ENCODE results near the gene DPEP2NB. TPM values are rescaled to one million over a fixed set of nuclear protein-coding genes. Genes with fewer than 3 reads are reported as not detected.

Gene DPEP2NB
- total RNA-seq, 1 donor from 2014 or later: not detected

GRCh38 chr16:68055395-68055794 lies 39.7 kb upstream of the DPEP2NB start:
- Mint-ChIP-seq H3K27me3 (ENCODE audit: unreplicated experiment) (no peaks in the 10 kb centered on the region), H3K4me3 (ENCODE audit: unreplicated experiment) (no peak overlapping the region), H3K4me1 (ENCODE audit: unreplicated experiment) (no peaks in the 10 kb centered on the region), H3K27ac (ENCODE audit: unreplicated experiment) (no peak overlapping the region), H3K9me3 (ENCODE audit: unreplicated experiment) (no peaks in the 10 kb centered on the region), H3K36me3 (ENCODE audit: unreplicated experiment) (peaks cover 16% of the 10 kb centered on the region)
- DNase-seq (ENCODE audit: extremely low spot score, unreplicated experiment): no peak
- no peak for TF ChIP-seq CTCF (IDR thresholded peaks at IDR 0.05)

GRCh38 chr16:68049449-68049848 lies 33.7 kb upstream of the DPEP2NB start:
- no peaks in the 10 kb centered on the region for H3K27me3 Mint-ChIP-seq (ENCODE audit: unreplicated experiment)
- no peaks in the 10 kb centered on the region for H3K9me3 Mint-ChIP-seq (ENCODE audit: unreplicated experiment)
- no peaks in the 10 kb centered on the region for H3K4me1 Mint-ChIP-seq (ENCODE audit: unreplicated experiment)
- H3K4me3 Mint-ChIP-seq (ENCODE audit: unreplicated experiment): no peak overlapping the region
- no peak overlapping the region for H3K27ac Mint-ChIP-seq (ENCODE audit: unreplicated experiment)
- DNase-seq (ENCODE audit: extremely low spot score, unreplicated experiment): no peak
- TF ChIP-seq CTCF (IDR thresholded peaks at IDR 0.05): no peak
- peaks cover 13% of the 10 kb centered on the region for H3K36me3 Mint-ChIP-seq (ENCODE audit: unreplicated experiment)

- Mint-ChIP-seq H3K36me3 (ENCODE audit: unreplicated experiment) (peaks cover 6% of the 10 kb centered on the region), H3K27me3 (ENCODE audit: unreplicated experiment) (no peaks in the 10 kb centered on the region), H3K4me3 (ENCODE audit: unreplicated experiment) (no peak overlapping the region), H3K9me3 (ENCODE audit: unreplicated experiment) (no peaks in the 10 kb centered on the region), H3K27ac (ENCODE audit: unreplicated experiment) (no peak overlapping the region), H3K4me1 (ENCODE audit: unreplicated experiment) (no peaks in the 10 kb centered on the region)
- DNase-seq (ENCODE audit: extremely low spot score, unreplicated experiment): no peak
- TF ChIP-seq CTCF (IDR thresholded peaks at IDR 0.05): no peak
Measured at GRCh38 chr16:68047987-68048386, 32.3 kb upstream of the DPEP2NB start.

GRCh38 chr16:68046106-68046505 lies 30.4 kb upstream of the DPEP2NB start:
- Mint-ChIP-seq H3K36me3 (ENCODE audit: unreplicated experiment) (peaks cover 3% of the 10 kb centered on the region), H3K4me1 (ENCODE audit: unreplicated experiment) (no peaks in the 10 kb centered on the region), H3K9me3 (ENCODE audit: unreplicated experiment) (no peaks in the 10 kb centered on the region), H3K27me3 (ENCODE audit: unreplicated experiment) (no peaks in the 10 kb centered on the region), H3K27ac (ENCODE audit: unreplicated experiment) (no peak overlapping the region), H3K4me3 (ENCODE audit: unreplicated experiment) (no peak overlapping the region)
- no peak for DNase-seq (ENCODE audit: extremely low spot score, unreplicated experiment)
- TF ChIP-seq CTCF (IDR thresholded peaks at IDR 0.05): no peak

GRCh38 chr16:68041783-68042182 lies 26.1 kb upstream of the DPEP2NB start:
- no peaks in the 10 kb centered on the region for H3K4me1 Mint-ChIP-seq (ENCODE audit: unreplicated experiment)
- no peak overlapping the region for H3K27ac Mint-ChIP-seq (ENCODE audit: unreplicated experiment)
- no peaks in the 10 kb centered on the region for H3K27me3 Mint-ChIP-seq (ENCODE audit: unreplicated experiment)
- DNase-seq (ENCODE audit: extremely low spot score, unreplicated experiment): no peak
- no peak overlapping the region for H3K4me3 Mint-ChIP-seq (ENCODE audit: unreplicated experiment)
- H3K9me3 Mint-ChIP-seq (ENCODE audit: unreplicated experiment): no peaks in the 10 kb centered on the region
- peaks cover 6% of the 10 kb centered on the region for H3K36me3 Mint-ChIP-seq (ENCODE audit: unreplicated experiment)
- no peak for TF ChIP-seq CTCF (IDR thresholded peaks at IDR 0.05)
